Measurements from ENCODE around the gene MBLAC1. TPM values are rescaled to one million over a fixed set of nuclear protein-coding genes. Genes with fewer than 3 reads are reported as not detected.

MBLAC1 gene
- total and polyA plus RNA-seq, 9 of the 15 experiments (the other 6 are each of a cell fraction or from before 2014, with no cell fraction given): 0.03 to 3.1 (median 0.52) TPM

- TF ChIP-seq ZNF512 (tag; IDR thresholded peaks at IDR 0.05): no peak
- no peak for TF ChIP-seq CEBPZ (IDR thresholded peaks at IDR 0.05; ENCODE audit: borderline replicate concordance, low read depth, low read length)
- TF ChIP-seq TBP (optimal IDR thresholded peaks at IDR 0.05; ENCODE audit: low read depth, low read length): peak; percentile 97
- peak; percentile 56 for TF ChIP-seq CHD1 (IDR thresholded peaks at IDR 0.05; ENCODE audit: low read length)
- TF ChIP-seq CREB5 (CRISPR knock-in tag; IDR thresholded peaks at IDR 0.05): no peak
- TF ChIP-seq MCM2 (IDR thresholded peaks at IDR 0.05; ENCODE audit: low read depth): no peak
- TF ChIP-seq E2F8 (IDR thresholded peaks at IDR 0.05; ENCODE audit: low read depth, partially characterized antibody): peak; percentile 80
- no peak for TF ChIP-seq ZNF212 (CRISPR knock-in tag; IDR thresholded peaks at IDR 0.05)
- no peak for TF ChIP-seq BRF2 (IDR thresholded peaks at IDR 0.05; ENCODE audit: borderline replicate concordance, insufficient read depth, insufficient read length)
- TF ChIP-seq ZBTB17 (CRISPR knock-in tag; IDR thresholded peaks at IDR 0.05): no peak
Measured at GRCh38 chr7:100158229-100159098, 31.7 kb downstream of the MBLAC1 start, which contains the start of gene TRAPPC14 (continued).
